ENCODE results near the gene CLEC5A. TPM values are rescaled to one million over a fixed set of nuclear protein-coding genes. Genes with fewer than 3 reads are reported as not detected.

Gene CLEC5A
- total RNA-seq, 4 donors from 2014 or later: 0.33 to 3.2 (median 0.95) TPM

- no peak overlapping the region for H3K27ac ChIP-seq
- no peaks in the 10 kb centered on the region for H3K27me3 ChIP-seq
- TF ChIP-seq POLR2A (IDR thresholded peaks at IDR 0.05) (no peak), CTCF (IDR thresholded peaks at IDR 0.05) (no peak)
- 86 to 94% methylated on average over 1 of the region's 1 CpG for WGBS, 2 donors
- H3K4me3 ChIP-seq (replicated peaks in 1 of 3): no peak overlapping the region
- no peaks in the 10 kb centered on the region for H3K36me3 ChIP-seq
- no peaks in the 10 kb centered on the region for H3K9me3 ChIP-seq
- DNase-seq: no peak
- intact Hi-C loops (cut with DNase I): no loop called here
- H3K4me1 ChIP-seq: no peaks in the 10 kb centered on the region
Measured at GRCh38 chr7:141889321-141889720, 57.5 kb downstream of the CLEC5A start.

- Histone ChIP-seq H3K27ac (no peak overlapping the region), H3K4me3 (replicated peaks in 1 of 3) (no peak overlapping the region), H3K36me3 (no peaks in the 10 kb centered on the region), H3K27me3 (no peaks in the 10 kb centered on the region), H3K9me3 (no peaks in the 10 kb centered on the region), H3K4me1 (no peaks in the 10 kb centered on the region)
- TF ChIP-seq POLR2A (IDR thresholded peaks at IDR 0.05) (no peak), CTCF (IDR thresholded peaks at IDR 0.05) (no peak)
- DNase-seq: no peak
- intact Hi-C loops (cut with DNase I): no loop called here
- WGBS, 2 donors: 79 to 80% methylated on average over 5 of the region's 5 CpGs
Measured at GRCh38 chr7:141884539-141885225, 62.1 kb downstream of the CLEC5A start.

GRCh38 chr7:141880960-141881359, 65.8 kb downstream of the CLEC5A start:
- no peak for DNase-seq
- no peak overlapping the region for H3K27ac ChIP-seq
- H3K4me1 ChIP-seq: no peaks in the 10 kb centered on the region
- H3K27me3 ChIP-seq: no peaks in the 10 kb centered on the region
- no peaks in the 10 kb centered on the region for H3K9me3 ChIP-seq
- no peak overlapping the region for H3K4me3 ChIP-seq (replicated peaks in 1 of 3)
- intact Hi-C loops (cut with DNase I): no loop called here
- TF ChIP-seq CTCF (IDR thresholded peaks at IDR 0.05): no peak
- no peak for TF ChIP-seq POLR2A (IDR thresholded peaks at IDR 0.05)
- 68 to 70% methylated on average over 4 to 5 of the region's 5 CpGs for WGBS, 2 donors
- no peaks in the 10 kb centered on the region for H3K36me3 ChIP-seq

GRCh38 chr7:141877365-141877764, 69.4 kb downstream of the CLEC5A start:
- no peaks in the 10 kb centered on the region for H3K27me3 ChIP-seq
- TF ChIP-seq POLR2A (IDR thresholded peaks at IDR 0.05) (no peak), CTCF (IDR thresholded peaks at IDR 0.05) (no peak)
- H3K4me3 ChIP-seq (replicated peaks in 1 of 3): no peak overlapping the region
- H3K36me3 ChIP-seq: no peaks in the 10 kb centered on the region
- H3K4me1 ChIP-seq: no peaks in the 10 kb centered on the region
- no peak overlapping the region for H3K27ac ChIP-seq
- no peaks in the 10 kb centered on the region for H3K9me3 ChIP-seq
- no peak for DNase-seq
- intact Hi-C loops (cut with DNase I): no loop called here
- WGBS, 2 donors: 85 to 97% methylated on average over 3 of the region's 3 CpGs

Other genes with a start within 250 kb of the CLEC5A start
- gene DENND11, start 244.8 kb downstream of the CLEC5A start, total RNA-seq: 10 to 100 TPM; 34.1 to 57.5 (median 45.3) TPM
- gene WEE2, start 238.6 kb downstream of the CLEC5A start, total RNA-seq: under 1 TPM in 1 of 4 donors, not detected in 3; 0.79 TPM
- gene SSBP1, start 208.6 kb downstream of the CLEC5A start, total RNA-seq: 100 to 1,000 TPM; 112 to 146 (median 129) TPM
- 10 to 100 TPM in 1 of 4 donors, 1 to 10 TPM in 3; 3.0 to 11.1 (median 4.1) TPM for gene TAS2R3, start 182.9 kb downstream of the CLEC5A start, total RNA-seq
- gene TAS2R4, start 170.3 kb downstream of the CLEC5A start, total RNA-seq: 1 to 10 TPM; 1.8 to 6.3 (median 4.3) TPM
- gene TAS2R5, start 156.8 kb downstream of the CLEC5A start, total RNA-seq: 1 to 10 TPM; 2.3 to 3.8 (median 3.1) TPM
- not detected for gene PRSS37, start 105.5 kb downstream of the CLEC5A start, total RNA-seq
- gene OR9A4, start 30.6 kb downstream of the CLEC5A start, total RNA-seq: not detected
- gene TAS2R38, start 26.8 kb upstream of the CLEC5A start, total RNA-seq: not detected
- under 1 TPM; 0.11 to 0.27 (median 0.14) TPM for gene MGAM, start 48.9 kb upstream of the CLEC5A start, total RNA-seq
- not detected for gene MGAM2, start 164.7 kb upstream of the CLEC5A start, total RNA-seq